ENCODE data around the gene CXCL3.

Gene CXCL3

DNA sequence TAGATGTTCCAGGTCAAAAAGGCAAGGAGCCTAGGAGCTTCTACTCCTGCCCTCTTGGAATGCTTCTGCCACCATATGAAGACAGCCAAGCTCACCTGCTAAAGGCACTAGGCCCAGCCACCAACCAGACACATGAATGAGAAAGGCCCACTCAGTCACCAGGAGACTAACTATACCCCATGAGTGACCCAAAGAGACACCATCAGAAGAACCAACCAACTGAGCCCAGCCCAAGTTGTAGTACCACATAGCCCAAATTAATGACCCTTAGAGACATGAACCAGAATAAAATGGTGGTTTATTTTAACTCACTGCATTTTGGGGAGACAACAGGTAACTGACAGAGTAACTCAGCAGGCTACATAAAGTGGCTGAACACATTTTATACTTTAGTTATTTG is 22.9 kb upstream of the CXCL3 start:
- DNase-seq (ENCODE audit: low read depth): no peak
- H3K4me3 ChIP-seq (ENCODE audit: control insufficient read depth, low read depth, low read length): no peak overlapping the region
- TF ChIP-seq, protein P1, sequence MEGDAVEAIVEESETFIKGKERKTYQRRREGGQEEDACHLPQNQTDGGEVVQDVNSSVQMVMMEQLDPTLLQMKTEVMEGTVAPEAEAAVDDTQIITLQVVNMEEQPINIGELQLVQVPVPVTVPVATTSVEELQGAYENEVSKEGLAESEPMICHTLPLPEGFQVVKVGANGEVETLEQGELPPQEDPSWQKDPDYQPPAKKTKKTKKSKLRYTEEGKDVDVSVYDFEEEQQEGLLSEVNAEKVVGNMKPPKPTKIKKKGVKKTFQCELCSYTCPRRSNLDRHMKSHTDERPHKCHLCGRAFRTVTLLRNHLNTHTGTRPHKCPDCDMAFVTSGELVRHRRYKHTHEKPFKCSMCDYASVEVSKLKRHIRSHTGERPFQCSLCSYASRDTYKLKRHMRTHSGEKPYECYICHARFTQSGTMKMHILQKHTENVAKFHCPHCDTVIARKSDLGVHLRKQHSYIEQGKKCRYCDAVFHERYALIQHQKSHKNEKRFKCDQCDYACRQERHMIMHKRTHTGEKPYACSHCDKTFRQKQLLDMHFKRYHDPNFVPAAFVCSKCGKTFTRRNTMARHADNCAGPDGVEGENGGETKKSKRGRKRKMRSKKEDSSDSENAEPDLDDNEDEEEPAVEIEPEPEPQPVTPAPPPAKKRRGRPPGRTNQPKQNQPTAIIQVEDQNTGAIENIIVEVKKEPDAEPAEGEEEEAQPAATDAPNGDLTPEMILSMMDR (IDR thresholded peaks at IDR 0.05; ENCODE audit: control insufficient read depth, insufficient read depth, low read depth, low read length, missing control alignments): no peak

DNA sequence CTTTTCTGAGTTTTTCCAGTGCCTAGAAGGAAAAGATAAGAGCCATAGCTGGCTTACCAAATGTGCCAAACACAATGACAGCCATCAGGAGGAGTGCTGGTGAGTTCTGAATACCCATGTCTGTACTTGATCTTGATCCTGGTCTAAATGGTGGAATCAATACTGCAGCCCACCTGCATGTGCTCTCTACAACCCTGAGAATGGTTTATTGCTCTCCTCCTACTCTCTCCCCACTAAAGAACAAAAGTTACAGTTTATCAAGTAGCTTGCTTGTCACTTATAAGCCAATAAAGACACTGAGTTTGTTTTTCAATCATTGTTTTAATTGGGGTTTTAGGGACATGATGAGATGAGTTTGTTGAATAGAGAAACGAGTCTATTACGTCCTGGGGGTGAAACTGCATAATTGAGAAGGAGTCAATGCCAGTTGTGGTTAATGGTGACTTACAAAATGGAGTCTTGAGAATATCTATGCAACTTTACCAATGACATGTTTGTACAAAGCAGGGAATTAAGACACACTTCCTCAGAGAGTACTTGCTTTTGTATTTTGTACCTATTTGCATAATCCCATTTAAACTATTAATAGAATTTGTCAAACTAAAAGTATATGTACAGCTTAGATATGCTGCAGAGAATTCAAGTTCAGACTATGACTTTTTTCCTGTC is 20.8 kb upstream of the CXCL3 start:
- TF ChIP-seq, protein P1 (IDR thresholded peaks at IDR 0.05; ENCODE audit: control insufficient read depth, insufficient read depth, low read depth, low read length, missing control alignments): no peak
- DNase-seq (ENCODE audit: low read depth): no peak
- H3K4me3 ChIP-seq (ENCODE audit: control insufficient read depth, low read depth, low read length): no peak overlapping the region

DNA sequence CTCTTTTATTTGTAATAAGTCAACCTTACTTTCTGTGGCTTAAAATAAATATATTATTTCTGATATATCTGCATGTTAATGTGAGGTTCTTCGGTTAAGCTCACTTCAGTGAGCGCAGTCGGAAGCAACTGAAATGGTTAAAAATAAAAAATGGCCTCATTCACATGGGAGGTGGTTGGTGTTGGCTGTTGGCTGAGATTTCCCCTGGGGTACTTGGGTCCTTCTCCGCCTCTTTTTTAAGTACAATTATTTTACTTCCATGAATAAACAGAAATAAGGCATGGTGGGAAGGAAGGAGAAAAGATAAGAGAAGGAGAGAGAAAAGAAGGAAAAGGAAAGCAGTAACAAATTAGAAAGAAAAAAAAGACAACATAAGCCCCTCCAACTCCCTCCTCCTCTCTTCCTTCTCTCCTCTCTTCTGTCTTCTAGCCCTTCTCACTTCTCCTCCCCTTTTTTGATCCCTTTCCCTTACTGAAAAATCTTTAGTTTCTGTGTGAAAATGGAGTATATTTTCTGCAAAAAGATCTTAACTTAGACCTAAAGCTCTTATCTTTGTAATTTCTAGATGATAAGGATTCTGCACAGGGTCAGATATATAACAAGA is 19.7 kb upstream of the CXCL3 start:
- TF ChIP-seq, protein P1 (IDR thresholded peaks at IDR 0.05; ENCODE audit: control insufficient read depth, insufficient read depth, low read depth, low read length, missing control alignments): no peak

DNA sequence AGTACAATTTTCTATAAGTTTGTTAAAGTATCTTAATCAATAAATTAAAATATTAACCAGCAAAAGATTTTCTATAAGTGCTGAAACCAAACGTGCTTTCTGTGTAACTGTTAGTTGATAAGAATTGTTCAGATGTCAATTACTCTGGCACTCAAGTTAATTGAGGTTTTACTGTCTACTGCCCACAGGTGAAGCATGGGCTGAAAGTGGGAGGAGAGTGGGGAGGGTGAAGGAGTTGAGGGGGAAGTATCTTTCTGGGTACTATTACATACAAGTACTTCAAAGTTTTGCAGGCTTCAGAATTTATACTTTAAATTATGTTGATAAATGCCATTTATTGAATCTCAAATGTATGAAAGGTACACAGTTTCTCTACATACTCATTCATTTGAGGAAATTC is 19.1 kb upstream of the CXCL3 start:
- TF ChIP-seq, protein P1 (IDR thresholded peaks at IDR 0.05; ENCODE audit: control insufficient read depth, insufficient read depth, low read depth, low read length, missing control alignments): no peak
- DNase-seq (ENCODE audit: low read depth): no peak
- H3K4me3 ChIP-seq (ENCODE audit: control insufficient read depth, low read depth, low read length): no peak overlapping the region

More for the DNA sequence above, 19.7 kb upstream of the CXCL3 start:
- no peak for DNase-seq (ENCODE audit: low read depth)
- no peak overlapping the region for H3K4me3 ChIP-seq (ENCODE audit: control insufficient read depth, low read depth, low read length)

DNA sequence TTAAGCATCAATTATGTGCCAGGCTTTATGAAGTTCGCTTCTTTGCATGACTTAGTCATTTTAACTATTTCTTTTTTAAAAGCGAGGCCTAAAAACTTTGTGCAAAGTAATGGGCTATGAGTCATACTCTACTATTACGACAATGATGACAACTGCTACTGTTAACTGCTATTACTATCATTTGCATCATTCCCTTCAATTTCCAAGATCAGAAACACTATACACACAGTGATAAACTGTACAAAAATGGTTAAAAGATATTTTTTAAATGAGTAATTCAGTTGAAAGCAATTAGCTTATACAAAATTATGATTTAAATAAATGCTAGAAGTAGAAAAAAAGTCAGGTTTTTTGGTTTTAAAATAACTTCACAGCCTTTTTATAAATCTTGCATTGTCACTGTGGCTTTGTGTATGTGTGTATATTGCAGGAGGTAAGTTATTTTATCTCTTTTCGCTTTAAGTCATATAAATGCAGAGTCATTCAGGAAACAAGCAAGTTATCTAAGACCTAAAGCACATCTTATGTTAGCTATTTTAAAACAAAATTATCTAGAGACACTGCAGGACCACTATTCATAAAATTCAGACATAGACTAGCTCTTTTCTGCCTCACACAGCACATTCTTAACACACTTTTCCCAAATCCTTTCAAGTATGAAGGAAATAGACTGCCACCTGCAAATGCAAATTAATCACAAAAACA is 18.5 kb upstream of the CXCL3 start:
- TF ChIP-seq, protein P1 (IDR thresholded peaks at IDR 0.05; ENCODE audit: control insufficient read depth, insufficient read depth, low read depth, low read length, missing control alignments): no peak
- peak; percentile 80 for DNase-seq (ENCODE audit: low read depth)
- no peak overlapping the region for H3K4me3 ChIP-seq (ENCODE audit: control insufficient read depth, low read depth, low read length)

DNA sequence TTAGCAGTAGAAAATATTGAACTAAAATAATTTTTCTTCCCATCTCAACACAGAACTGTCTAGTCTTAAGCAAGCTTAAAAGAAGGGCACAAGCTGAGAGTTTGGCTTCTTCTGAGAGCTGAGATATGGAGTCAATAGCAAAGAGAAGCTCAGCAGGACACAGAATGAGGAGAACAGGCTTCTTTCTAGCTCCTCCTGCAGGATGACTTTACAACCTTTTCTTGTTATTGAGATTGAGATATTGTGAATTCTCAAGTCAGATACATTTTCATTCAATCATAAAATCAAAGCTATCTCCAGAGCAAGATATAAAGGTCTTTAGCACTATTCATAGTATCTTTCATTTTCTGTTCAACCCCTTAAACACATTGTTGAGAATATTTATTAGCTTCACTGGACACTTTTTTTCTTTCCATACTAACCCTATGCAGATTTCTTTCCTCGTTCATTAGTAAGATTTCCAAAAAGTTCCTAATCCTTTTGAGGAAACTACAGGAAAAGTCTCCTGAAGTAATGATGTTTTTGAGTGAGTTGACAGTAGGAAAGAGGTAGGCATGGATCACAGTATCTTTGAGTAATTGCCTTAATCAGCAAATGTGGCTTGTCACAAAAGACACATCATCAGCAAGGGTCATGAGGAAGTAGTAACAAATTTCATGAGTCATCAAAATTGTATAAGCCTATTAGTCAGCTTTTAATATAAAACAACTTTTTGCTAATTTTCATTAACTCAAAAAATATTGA is 17.8 kb upstream of the CXCL3 start:
- DNase-seq (ENCODE audit: low read depth): no peak
- TF ChIP-seq, protein P1 (IDR thresholded peaks at IDR 0.05; ENCODE audit: control insufficient read depth, insufficient read depth, low read depth, low read length, missing control alignments): no peak
- no peak overlapping the region for H3K4me3 ChIP-seq (ENCODE audit: control insufficient read depth, low read depth, low read length)
